GM12878 (cell line): ENCODE data around the gene MSGN1.
"Not testable (repeated sequence)": the region's sequence is repeated elsewhere in the genome, so short reads cannot be mapped to it uniquely, and the experiment has no call there.

Experiments
- MAX ChIP-seq: IDR thresholded peaks from 2 replicates; pipeline ENCODE4 v1.6.1; 2012; ENCODE audit warnings: low read depth, low read length, improper control_type of control experiment
- POLR2A ChIP-seq: IDR thresholded peaks from 2 replicates; pipeline ENCODE4 v1.6.1; 2011; ENCODE audit warnings: low read depth, mild to moderate bottlenecking, low read length
- TF ChIP-seq, protein P1 (sequence below), 3 experiments: IDR thresholded peaks in 2 of 3; conservative IDR thresholded peaks in 1 of 3; 2 replicates each; pipeline ENCODE4 v1.5.1; 2011; ENCODE audit warnings: low read depth in 3 of 3, low read length in 3 of 3, mild to moderate bottlenecking in 3 of 3, control low read depth in 2 of 3, moderate library complexity in 2 of 3, inconsistent platforms in 1 of 3, mixed read lengths in 1 of 3; ENCODE audit not compliant: control insufficient read depth in 2 of 3, insufficient read depth in 1 of 3; ENCODE audit errors: extremely low read depth in 1 of 3

DNA sequence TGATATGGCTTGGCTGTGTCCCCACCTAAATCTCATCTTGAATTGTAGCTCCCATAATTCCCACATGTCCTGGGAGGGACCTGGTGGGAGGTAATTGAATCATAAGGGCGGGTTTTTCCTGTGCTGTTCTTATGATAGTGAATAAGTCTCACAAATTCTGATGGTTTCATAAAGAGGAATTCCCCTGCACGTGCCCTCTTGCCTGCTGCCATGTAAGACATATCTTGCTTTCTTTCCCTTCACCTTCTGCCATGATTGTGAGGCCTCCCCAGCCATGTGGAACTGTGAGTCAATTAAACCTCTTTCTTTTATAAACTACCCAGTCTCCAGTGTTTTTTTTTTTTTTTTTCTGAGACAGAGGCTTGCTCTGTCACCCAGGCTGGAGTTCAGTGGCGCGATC is 7.4 kb downstream of the MSGN1 start:
- TF ChIP-seq POLR2A, MAX: not testable (repeated sequence)
- TF ChIP-seq, protein P1, sequence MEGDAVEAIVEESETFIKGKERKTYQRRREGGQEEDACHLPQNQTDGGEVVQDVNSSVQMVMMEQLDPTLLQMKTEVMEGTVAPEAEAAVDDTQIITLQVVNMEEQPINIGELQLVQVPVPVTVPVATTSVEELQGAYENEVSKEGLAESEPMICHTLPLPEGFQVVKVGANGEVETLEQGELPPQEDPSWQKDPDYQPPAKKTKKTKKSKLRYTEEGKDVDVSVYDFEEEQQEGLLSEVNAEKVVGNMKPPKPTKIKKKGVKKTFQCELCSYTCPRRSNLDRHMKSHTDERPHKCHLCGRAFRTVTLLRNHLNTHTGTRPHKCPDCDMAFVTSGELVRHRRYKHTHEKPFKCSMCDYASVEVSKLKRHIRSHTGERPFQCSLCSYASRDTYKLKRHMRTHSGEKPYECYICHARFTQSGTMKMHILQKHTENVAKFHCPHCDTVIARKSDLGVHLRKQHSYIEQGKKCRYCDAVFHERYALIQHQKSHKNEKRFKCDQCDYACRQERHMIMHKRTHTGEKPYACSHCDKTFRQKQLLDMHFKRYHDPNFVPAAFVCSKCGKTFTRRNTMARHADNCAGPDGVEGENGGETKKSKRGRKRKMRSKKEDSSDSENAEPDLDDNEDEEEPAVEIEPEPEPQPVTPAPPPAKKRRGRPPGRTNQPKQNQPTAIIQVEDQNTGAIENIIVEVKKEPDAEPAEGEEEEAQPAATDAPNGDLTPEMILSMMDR (IDR thresholded peaks at IDR 0.05 in 2 of 3, conservative IDR thresholded peaks at IDR 0.05 in 1 of 3; ENCODE audit: control insufficient read depth in 2 of 3, extremely low read depth in 1 of 3, insufficient read depth in 1 of 3, low read depth in 3 of 3, low read length in 3 of 3), result not testable (repeated sequence)
